Measurements from ENCODE around the gene LTBP2. TPM values are rescaled to one million over a fixed set of nuclear protein-coding genes. Genes with fewer than 3 reads are reported as not detected.

The LTBP2 gene
- total RNA-seq, 1 experiment from 2014 or later = 1.5 TPM

- POLR2A ChIA-PET = no interaction called here
Observed at GRCh38 chr14:74531467-74531866, 80.6 kb downstream of the LTBP2 start.

More at GRCh38 chr14:74531467-74531866, 80.6 kb downstream of the LTBP2 start:
- no TSS peak for BruUV-seq (replicated peaks)
- ChIA-PET CTCF (interaction anchor here (0.6 to 1.1 kb wide), 12 partner anchors 9 to 392 kb away, joined by 3 to 10 read pairs (median 4); partner anchors contain the start of gene RPS6KL1), RAD21 (ENCODE audit: low non-redundant PET in 1 of 2, low total read pairs in 2 of 2, uncharacterized antibody in 2 of 2, unreplicated experiment in 2 of 2) (interaction anchor here (0.9 to 1.5 kb wide), 3 partner anchors 78 to 232 kb away, joined by 3 to 8 read pairs (median 4); partner anchors contain the start of gene YLPM1 (in 1 of the 2))
- H4K20me1 ChIP-seq (ENCODE audit: insufficient read depth) = no peaks in the 10 kb centered on the region
- no peaks in the 10 kb centered on the region for H3K36me3 ChIP-seq (ENCODE audit: control insufficient read depth in 1 of 2, insufficient read depth in 2 of 2, low read length in 2 of 2)
- no peak overlapping the region for H2AFZ ChIP-seq (ENCODE audit: low read depth, low read length, poor library complexity, severe bottlenecking)
- H3K4me2 ChIP-seq (ENCODE audit: low read length) = peak overlapping the region; percentile 64
- no peak overlapping the region for H3K4me3 ChIP-seq (replicated peaks in 1 of 2; ENCODE audit: low read depth in 1 of 2, low read length in 2 of 2)
- H3K9me3 ChIP-seq (ENCODE audit: control insufficient read depth in 1 of 2, insufficient read depth in 1 of 2, low read depth in 1 of 2, low read length in 2 of 2) = no peaks in the 10 kb centered on the region
- DNase-seq (ENCODE audit: low read depth, low spot score) = peak; percentile 63
- H3K4me1 ChIP-seq (ENCODE audit: control insufficient read depth in 1 of 2, insufficient read depth in 2 of 2, low read length in 2 of 2) = peaks cover 10 to 20% of the 10 kb centered on the region in 2 experiments
- no peaks in the 10 kb centered on the region for H3K27me3 ChIP-seq (ENCODE audit: insufficient read depth, low read length)
- H3K9me2 ChIP-seq (ENCODE audit: insufficient read depth) = no peaks in the 10 kb centered on the region
- H3K27ac ChIP-seq (ENCODE audit: low read depth, low read length) = no peak overlapping the region; the same call in 1 of the 2 replicates
- no peak for TF ChIP-seq MAX (IDR thresholded peaks at IDR 0.05)
- TF ChIP-seq SP1 (IDR thresholded peaks at IDR 0.05; ENCODE audit: low read depth) = no peak
- no peak for TF ChIP-seq EZH2 (IDR thresholded peaks at IDR 0.05)
- TF ChIP-seq CEBPB (IDR thresholded peaks at IDR 0.05; ENCODE audit: low read depth) = no peak
- peak; percentile 41 to 73 (median 44); a peak in 5 of 6 replicates for TF ChIP-seq CTCF (IDR thresholded peaks at IDR 0.05 in 2 of 3, conservative IDR thresholded peaks at IDR 0.05 in 1 of 3; ENCODE audit: borderline replicate concordance in 1 of 3, insufficient read depth in 1 of 3, low read depth in 2 of 3, low read length in 2 of 3)
- no peak for TF ChIP-seq ZNF274 (IDR thresholded peaks at IDR 0.05; ENCODE audit: low read depth, low read length)
- TF ChIP-seq ELF1 (IDR thresholded peaks at IDR 0.05; ENCODE audit: borderline replicate concordance, low read depth) = no peak
- TF ChIP-seq JUND (IDR thresholded peaks at IDR 0.05) = no peak
- peak; percentile 82 for TF ChIP-seq RAD21 (IDR thresholded peaks at IDR 0.05; ENCODE audit: low read depth)
- TF ChIP-seq ZFX (IDR thresholded peaks at IDR 0.05) = no peak
- TF ChIP-seq ZBTB33 (IDR thresholded peaks at IDR 0.05; ENCODE audit: extremely low read depth, insufficient replicate concordance, low read length) = no peak
- peak; percentile 98 for ATAC-seq
- H3K9ac ChIP-seq (ENCODE audit: low read length) = peak overlapping the region; percentile 33; the same call in 1 of the 2 replicates
- intact Hi-C loops (cut with micrococcal nuclease) = loop anchor here (1.0 kb wide), 1 partner anchor 273 kb away; no protein-coding TSS in a partner anchor
- H3K79me2 ChIP-seq (ENCODE audit: insufficient read depth, low read length) = no peaks in the 10 kb centered on the region
